ENCODE results near the gene WFDC5.

WFDC5 gene

GRCh38 chr20:45113865-45114264 is 1.1 kb downstream of the WFDC5 start:
- no peak for DNase-seq

- no peak for DNase-seq
These were observed 2.2 kb downstream of the WFDC5 start for GRCh38 chr20:45112754-45113153.

- DNase-seq: peak; percentile 30 to 40 (median 37)
These were observed 3.0 kb downstream of the WFDC5 start for GRCh38 chr20:45111799-45112471.

GRCh38 chr20:45111285-45111684 is 3.7 kb downstream of the WFDC5 start:
- DNase-seq: no peak

GRCh38 chr20:45110301-45110700 is 4.7 kb downstream of the WFDC5 start:
- no peak for DNase-seq

- no peak for DNase-seq
These were observed 5.3 kb downstream of the WFDC5 start for GRCh38 chr20:45109634-45110033.

GRCh38 chr20:45105317-45105716 is 9.7 kb downstream of the WFDC5 start:
- DNase-seq: no peak

GRCh38 chr20:45104786-45105185 is 10.2 kb downstream of the WFDC5 start:
- peak; percentile 23 to 27 (median 24) for DNase-seq

- no peak for DNase-seq
These were observed 11.9 kb downstream of the WFDC5 start for GRCh38 chr20:45103072-45103471.

GRCh38 chr20:45101333-45101850 is 13.6 kb downstream of the WFDC5 start:
- no peak for DNase-seq

- peak; percentile 20 to 49 (median 33) for DNase-seq
These were observed 14.3 kb downstream of the WFDC5 start, which contains the start of gene KCNS1 for GRCh38 chr20:45100563-45101245. Gene KCNS1 (minus strand): TSS chr20:45101127. CDS start chr20:45099236, 1,891 bp downstream.

GRCh38 chr20:45098103-45098773 is 16.7 kb downstream of the WFDC5 start:
- peak; percentile 25 to 59 (median 35) for DNase-seq

GRCh38 chr20:45097485-45098102 is 17.4 kb downstream of the WFDC5 start:
- peak; percentile 76 to 79 (median 77) for DNase-seq

- DNase-seq: no peak
These were observed 18.2 kb downstream of the WFDC5 start for GRCh38 chr20:45096781-45097180.

- DNase-seq: peak; percentile 65 to 73 (median 72)
These were observed 19.2 kb downstream of the WFDC5 start for GRCh38 chr20:45095805-45096238.

- no peak for DNase-seq
These were observed 20.0 kb downstream of the WFDC5 start for GRCh38 chr20:45094864-45095574.

GRCh38 chr20:45094201-45094600 is 20.8 kb downstream of the WFDC5 start:
- no peak for DNase-seq

GRCh38 chr20:45092898-45093297 is 22.1 kb downstream of the WFDC5 start:
- DNase-seq: no peak

- DNase-seq: no peak
These were observed 23.6 kb downstream of the WFDC5 start for GRCh38 chr20:45091366-45091765.

GRCh38 chr20:45090481-45090880 is 24.5 kb downstream of the WFDC5 start:
- no peak for DNase-seq

- DNase-seq: no peak
These were observed 26.7 kb downstream of the WFDC5 start for GRCh38 chr20:45088247-45088646.

- no peak for DNase-seq
These were observed 27.2 kb downstream of the WFDC5 start for GRCh38 chr20:45087814-45088213.
